ENCODE measurements around the gene CNPY4. TPM values are rescaled to one million over a fixed set of nuclear protein-coding genes. Genes with fewer than 3 reads are reported as not detected.

Gene CNPY4
- total RNA-seq, 1 donor from 2014 or later: 14.5 TPM

GRCh38 chr7:100170101-100170897 lies 50.9 kb downstream of the CNPY4 start:
- peaks cover 31% of the 10 kb centered on the region for H3K4me1 ChIP-seq
- intact Hi-C loops (cut with DNase I): no loop called here
- no peak overlapping the region for H3K27ac ChIP-seq
- H3K36me3 ChIP-seq: no peaks in the 10 kb centered on the region
- no peak for DNase-seq (ENCODE audit: extremely low spot score in 2 of 2)
- no peak overlapping the region for H3K4me3 ChIP-seq
- no peak for TF ChIP-seq POLR2AphosphoS5 (IDR thresholded peaks at IDR 0.05; ENCODE audit: insufficient read depth in 1 of 2, low read depth in 1 of 2)
- TF ChIP-seq, protein P1, sequence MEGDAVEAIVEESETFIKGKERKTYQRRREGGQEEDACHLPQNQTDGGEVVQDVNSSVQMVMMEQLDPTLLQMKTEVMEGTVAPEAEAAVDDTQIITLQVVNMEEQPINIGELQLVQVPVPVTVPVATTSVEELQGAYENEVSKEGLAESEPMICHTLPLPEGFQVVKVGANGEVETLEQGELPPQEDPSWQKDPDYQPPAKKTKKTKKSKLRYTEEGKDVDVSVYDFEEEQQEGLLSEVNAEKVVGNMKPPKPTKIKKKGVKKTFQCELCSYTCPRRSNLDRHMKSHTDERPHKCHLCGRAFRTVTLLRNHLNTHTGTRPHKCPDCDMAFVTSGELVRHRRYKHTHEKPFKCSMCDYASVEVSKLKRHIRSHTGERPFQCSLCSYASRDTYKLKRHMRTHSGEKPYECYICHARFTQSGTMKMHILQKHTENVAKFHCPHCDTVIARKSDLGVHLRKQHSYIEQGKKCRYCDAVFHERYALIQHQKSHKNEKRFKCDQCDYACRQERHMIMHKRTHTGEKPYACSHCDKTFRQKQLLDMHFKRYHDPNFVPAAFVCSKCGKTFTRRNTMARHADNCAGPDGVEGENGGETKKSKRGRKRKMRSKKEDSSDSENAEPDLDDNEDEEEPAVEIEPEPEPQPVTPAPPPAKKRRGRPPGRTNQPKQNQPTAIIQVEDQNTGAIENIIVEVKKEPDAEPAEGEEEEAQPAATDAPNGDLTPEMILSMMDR (IDR thresholded peaks at IDR 0.05): no peak
- H3K27me3 ChIP-seq: no peaks in the 10 kb centered on the region
- H3K9me3 ChIP-seq: no peaks in the 10 kb centered on the region

GRCh38 chr7:100171087-100171681 lies 51.8 kb downstream of the CNPY4 start:
- Histone ChIP-seq H3K4me1 (peaks cover 31% of the 10 kb centered on the region), H3K4me3 (peak overlapping the region; percentile 44 to 63), H3K9me3 (no peaks in the 10 kb centered on the region), H3K36me3 (no peaks in the 10 kb centered on the region), H3K27ac (no peak overlapping the region), H3K27me3 (no peaks in the 10 kb centered on the region)
- no peak for DNase-seq (ENCODE audit: extremely low spot score in 2 of 2)
- TF ChIP-seq POLR2AphosphoS5 (IDR thresholded peaks at IDR 0.05; ENCODE audit: insufficient read depth in 1 of 2, low read depth in 1 of 2) (no peak), POLR2A (IDR thresholded peaks at IDR 0.05) (no peak)
- TF ChIP-seq, protein P1 (IDR thresholded peaks at IDR 0.05): no peak
- intact Hi-C loops (cut with DNase I): no loop called here

DNA sequence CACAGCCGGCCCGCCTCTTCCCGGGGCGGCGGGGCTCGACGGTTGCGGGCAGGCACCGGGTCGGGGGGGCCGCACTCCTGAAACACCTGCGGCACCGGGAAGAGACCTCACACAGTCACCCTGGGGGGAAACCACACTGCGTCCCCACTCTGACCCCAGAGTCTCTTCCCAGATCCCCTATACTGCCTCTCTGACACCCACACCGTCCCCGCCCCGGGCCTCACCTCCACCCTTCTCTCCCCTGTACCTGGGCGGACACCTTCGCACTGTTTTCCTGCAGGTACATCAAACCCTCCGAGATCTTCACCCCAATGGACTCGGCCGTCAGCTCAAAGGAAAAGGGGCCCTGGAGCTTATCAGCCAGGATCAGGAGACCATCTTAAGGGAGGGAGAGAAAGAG lies 52.4 kb downstream of the CNPY4 start:
- Histone ChIP-seq H3K27me3 (no peaks in the 10 kb centered on the region), H3K9me3 (no peaks in the 10 kb centered on the region), H3K4me3 (peak overlapping the region; percentile 44 to 63), H3K36me3 (no peaks in the 10 kb centered on the region), H3K27ac (no peak overlapping the region), H3K4me1 (peaks cover 30% of the 10 kb centered on the region)
- intact Hi-C loops (cut with DNase I): no loop called here
- TF ChIP-seq POLR2A (IDR thresholded peaks at IDR 0.05) (no peak), POLR2AphosphoS5 (IDR thresholded peaks at IDR 0.05; ENCODE audit: insufficient read depth in 1 of 2, low read depth in 1 of 2) (no peak)
- TF ChIP-seq, protein P1 (IDR thresholded peaks at IDR 0.05): no peak
- DNase-seq (ENCODE audit: extremely low spot score in 2 of 2): no peak

DNA sequence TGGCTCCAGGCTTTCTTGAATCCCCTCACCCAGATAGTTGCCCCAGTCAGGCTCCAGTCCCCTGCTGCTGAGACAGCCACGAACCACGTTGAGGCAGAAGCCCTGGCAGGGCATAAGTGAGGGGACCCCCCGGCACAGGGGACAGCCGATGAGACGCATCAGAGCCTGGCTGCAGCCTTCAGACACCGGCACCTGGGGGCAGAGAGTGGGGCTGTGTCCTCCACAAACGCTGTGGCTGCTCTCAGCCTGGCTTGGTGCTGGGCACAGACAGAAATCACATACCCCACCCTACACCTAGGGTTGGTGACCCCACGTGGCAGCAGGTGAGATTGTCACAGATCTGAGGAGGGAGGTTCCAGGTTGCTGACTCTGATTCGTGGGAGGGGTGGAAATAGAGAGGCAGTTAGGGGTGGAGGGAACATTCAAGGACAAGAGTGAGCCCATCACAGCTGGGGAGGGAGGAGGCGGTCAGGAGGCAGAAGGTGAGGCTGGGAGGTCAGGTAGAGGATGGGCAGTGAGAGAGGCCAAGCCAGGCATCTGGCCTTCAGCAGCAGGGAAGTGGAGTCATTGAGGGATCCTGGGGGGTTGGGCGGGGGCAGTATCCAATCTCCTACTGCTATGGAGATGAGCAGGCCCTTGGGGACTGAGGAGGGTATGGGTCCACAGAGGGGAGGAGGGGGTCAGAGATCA lies 54.5 kb downstream of the CNPY4 start:
- no peaks in the 10 kb centered on the region for H3K36me3 ChIP-seq
- no peaks in the 10 kb centered on the region for H3K9me3 ChIP-seq
- H3K27me3 ChIP-seq: no peaks in the 10 kb centered on the region
- TF ChIP-seq POLR2AphosphoS5 (IDR thresholded peaks at IDR 0.05; ENCODE audit: insufficient read depth in 1 of 2, low read depth in 1 of 2) (no peak), POLR2A (IDR thresholded peaks at IDR 0.05) (no peak)
- TF ChIP-seq, protein P1 (IDR thresholded peaks at IDR 0.05): no peak
- H3K4me1 ChIP-seq: peaks cover 24% of the 10 kb centered on the region
- no peak overlapping the region for H3K27ac ChIP-seq
- no peak for DNase-seq (ENCODE audit: extremely low spot score in 2 of 2)
- H3K4me3 ChIP-seq: no peak overlapping the region
- intact Hi-C loops (cut with DNase I): no loop called here

Data from vagina (tissue), 2 donors.